Neural cell (in vitro differentiated cells): ENCODE measurements around the gene TRAPPC6A. TPM values are rescaled to one million over a fixed set of nuclear protein-coding genes. Genes with fewer than 3 reads are reported as not detected.

ENCODE experiments used
- H2AFZ ChIP-seq: fragments of 200-600, 300-800 bp; sonication (generic), shearing (Covaris generic); 2 replicates; pipeline ENCODE4 v1.6.0; 2014; ENCODE audit warnings: low read depth, mild to moderate bottlenecking, antibody characterized with exemption, low read length, moderate library complexity
- H3F3A ChIP-seq: fragments of 200-600 bp; shearing (Covaris generic); 2 replicates; pipeline ENCODE4 v1.6.1; 2016; ENCODE audit warnings: mild to moderate bottlenecking, moderate library complexity, mixed read lengths, antibody characterized with exemption, low read length; ENCODE audit not compliant: insufficient read depth, poor library complexity, severe bottlenecking
- H3K27ac ChIP-seq: fragments of 200-600, 300-800 bp; sonication (generic), shearing (Covaris generic); 2 replicates; pipeline ENCODE4 v1.5.1; 2014; ENCODE audit warnings: mild to moderate bottlenecking, low read length, moderate library complexity
- H3K27me3 ChIP-seq: fragments of 300-800, 200-600 bp; sonication (generic), shearing (Covaris generic); 2 replicates; pipeline ENCODE4 v1.6.0; 2014; ENCODE audit warnings: mild to moderate bottlenecking, low read depth, low read length, moderate library complexity; ENCODE audit not compliant: insufficient read depth
- H3K36me3 ChIP-seq: fragments of 300-800, 200-600 bp; sonication (generic), shearing (Covaris generic); 2 replicates; pipeline ENCODE4 v1.5.1; 2014; ENCODE audit warnings: mild to moderate bottlenecking, antibody characterized with exemption, low read length, moderate library complexity; ENCODE audit not compliant: insufficient read depth
- H3K4me2 ChIP-seq: fragments of 300-800, 200-600 bp; sonication (generic), shearing (Covaris generic); 2 replicates; pipeline ENCODE4 v1.6.0; 2014; ENCODE audit warnings: mild to moderate bottlenecking, low read length
- H3K4me3 ChIP-seq: fragments of 300-800, 200-600 bp; sonication (generic), shearing (Covaris generic); 2 replicates; pipeline ENCODE4 v1.5.1; 2014; ENCODE audit warnings: mild to moderate bottlenecking, low read length, moderate library complexity
- H3K79me2 ChIP-seq: fragments of 200-600 bp; shearing (Covaris generic); replicated peaks from 2 replicates; pipeline ENCODE4 v1.6.0; 2014; ENCODE audit warnings: mild to moderate bottlenecking, low read length, moderate library complexity; ENCODE audit not compliant: insufficient read depth
- H3K9ac ChIP-seq: fragments of 300-800, 200-600 bp; sonication (generic), shearing (Covaris generic); 2 replicates; pipeline ENCODE4 v1.6.1; 2016; ENCODE audit warnings: mild to moderate bottlenecking, low read length, mixed read lengths
- H3K9me2 ChIP-seq: fragments of 200-600 bp; shearing (Covaris generic); 2 replicates; pipeline ENCODE4 v1.6.1; 2016; ENCODE audit warnings: mild to moderate bottlenecking, low read length, mixed read lengths; ENCODE audit not compliant: insufficient read depth
- H3K9me3 ChIP-seq: fragments of 200-600, 300-800 bp; sonication (generic), shearing (Covaris generic); 2 replicates; pipeline ENCODE4 v1.6.1; 2016; ENCODE audit warnings: mild to moderate bottlenecking, mixed run types, low read length, moderate library complexity, mixed read lengths
- H4K20me1 ChIP-seq: fragments of 200-600 bp; shearing (Covaris generic); 2 replicates; pipeline ENCODE4 v1.6.1; 2016; ENCODE audit warnings: mild to moderate bottlenecking, mixed run types; ENCODE audit not compliant: insufficient read depth
- CTCF ChIP-seq: fragments of 450-650 bp; IDR thresholded peaks from 2 replicates; pipeline ENCODE4 v1.5.1; 2014; ENCODE audit warnings: antibody characterized with exemption, mild to moderate bottlenecking, moderate library complexity; ENCODE audit not compliant: poor library complexity, severe bottlenecking
- EP300 ChIP-seq: fragments of 450-650 bp; conservative IDR thresholded peaks from 2 replicates; pipeline ENCODE4 v1.6.1; 2014; ENCODE audit warnings: antibody characterized with exemption, mild to moderate bottlenecking, moderate library complexity; ENCODE audit not compliant: poor library complexity, severe bottlenecking
- EZH2 ChIP-seq: fragments of 200-600, 300-800 bp; shearing (Covaris generic), sonication (generic); IDR thresholded peaks from 2 replicates; pipeline ENCODE4 v1.6.1; 2014; ENCODE audit warnings: antibody characterized with exemption, low read length, borderline replicate concordance, mild to moderate bottlenecking; ENCODE audit not compliant: insufficient read depth, poor library complexity, severe bottlenecking
- MXI1 ChIP-seq: fragments of 450-650 bp; conservative IDR thresholded peaks from 2 replicates; pipeline ENCODE4 v1.6.1; 2014; ENCODE audit warnings: antibody characterized with exemption, mild to moderate bottlenecking; ENCODE audit not compliant: poor library complexity, severe bottlenecking
- POLR2AphosphoS5 ChIP-seq: IDR thresholded peaks from 2 replicates; pipeline ENCODE4 v1.6.1; 2012
- RAD21 ChIP-seq: fragments of 450-650 bp; conservative IDR thresholded peaks from 2 replicates; pipeline ENCODE4 v1.6.1; 2014; ENCODE audit warnings: antibody characterized with exemption, mild to moderate bottlenecking, moderate library complexity
- SMC3 ChIP-seq: fragments of 450-650 bp; conservative IDR thresholded peaks from 2 replicates; pipeline ENCODE4 v1.6.1; 2014; ENCODE audit warnings: antibody characterized with exemption, mild to moderate bottlenecking, moderate library complexity; ENCODE audit not compliant: poor library complexity
- TAF1 ChIP-seq: IDR thresholded peaks from 2 replicates; pipeline ENCODE4 v1.6.1; 2012; ENCODE audit warnings: low read depth
- polyA plus RNA-seq: library from polyadenylated mRNA; depleted of rRNA; stranded (reverse); fragments of >200 nt; gene quantifications from 2 replicates; pipeline ENCODE4 v1.2.3, GENCODE V29; 2014
- TF ChIP-seq, protein P1 (sequence below): IDR thresholded peaks from 2 replicates; pipeline ENCODE4 v1.6.1; 2012; ENCODE audit warnings: borderline replicate concordance

Gene TRAPPC6A
- polyA plus RNA-seq, 1 donor from 2014 or later, result 48.5 TPM

GRCh38 chr19:45145270-45146189 lies 32.5 kb downstream of the TRAPPC6A start:
- no peaks in the 10 kb centered on the region for H3F3A ChIP-seq
- no peaks in the 10 kb centered on the region for H4K20me1 ChIP-seq
- TF ChIP-seq SMC3 (no peak), TAF1 (no peak), MXI1 (no peak), CTCF (no peak), EP300 (no peak), RAD21 (no peak), POLR2AphosphoS5 (no peak), EZH2 (no peak)
- TF ChIP-seq, protein P1, sequence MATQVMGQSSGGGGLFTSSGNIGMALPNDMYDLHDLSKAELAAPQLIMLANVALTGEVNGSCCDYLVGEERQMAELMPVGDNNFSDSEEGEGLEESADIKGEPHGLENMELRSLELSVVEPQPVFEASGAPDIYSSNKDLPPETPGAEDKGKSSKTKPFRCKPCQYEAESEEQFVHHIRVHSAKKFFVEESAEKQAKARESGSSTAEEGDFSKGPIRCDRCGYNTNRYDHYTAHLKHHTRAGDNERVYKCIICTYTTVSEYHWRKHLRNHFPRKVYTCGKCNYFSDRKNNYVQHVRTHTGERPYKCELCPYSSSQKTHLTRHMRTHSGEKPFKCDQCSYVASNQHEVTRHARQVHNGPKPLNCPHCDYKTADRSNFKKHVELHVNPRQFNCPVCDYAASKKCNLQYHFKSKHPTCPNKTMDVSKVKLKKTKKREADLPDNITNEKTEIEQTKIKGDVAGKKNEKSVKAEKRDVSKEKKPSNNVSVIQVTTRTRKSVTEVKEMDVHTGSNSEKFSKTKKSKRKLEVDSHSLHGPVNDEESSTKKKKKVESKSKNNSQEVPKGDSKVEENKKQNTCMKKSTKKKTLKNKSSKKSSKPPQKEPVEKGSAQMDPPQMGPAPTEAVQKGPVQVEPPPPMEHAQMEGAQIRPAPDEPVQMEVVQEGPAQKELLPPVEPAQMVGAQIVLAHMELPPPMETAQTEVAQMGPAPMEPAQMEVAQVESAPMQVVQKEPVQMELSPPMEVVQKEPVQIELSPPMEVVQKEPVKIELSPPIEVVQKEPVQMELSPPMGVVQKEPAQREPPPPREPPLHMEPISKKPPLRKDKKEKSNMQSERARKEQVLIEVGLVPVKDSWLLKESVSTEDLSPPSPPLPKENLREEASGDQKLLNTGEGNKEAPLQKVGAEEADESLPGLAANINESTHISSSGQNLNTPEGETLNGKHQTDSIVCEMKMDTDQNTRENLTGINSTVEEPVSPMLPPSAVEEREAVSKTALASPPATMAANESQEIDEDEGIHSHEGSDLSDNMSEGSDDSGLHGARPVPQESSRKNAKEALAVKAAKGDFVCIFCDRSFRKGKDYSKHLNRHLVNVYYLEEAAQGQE, result no peak
- no peak overlapping the region for H3K9ac ChIP-seq
- no peak overlapping the region for H3K4me2 ChIP-seq
- no peak overlapping the region for H3K4me3 ChIP-seq
- no peak overlapping the region for H2AFZ ChIP-seq
- no peaks in the 10 kb centered on the region for H3K36me3 ChIP-seq
- H3K9me3 ChIP-seq, result no peaks in the 10 kb centered on the region
- H3K9me2 ChIP-seq, result no peaks in the 10 kb centered on the region
- no peak overlapping the region for H3K27ac ChIP-seq
- no peaks in the 10 kb centered on the region for H3K79me2 ChIP-seq
- no peaks in the 10 kb centered on the region for H3K27me3 ChIP-seq

DNA sequence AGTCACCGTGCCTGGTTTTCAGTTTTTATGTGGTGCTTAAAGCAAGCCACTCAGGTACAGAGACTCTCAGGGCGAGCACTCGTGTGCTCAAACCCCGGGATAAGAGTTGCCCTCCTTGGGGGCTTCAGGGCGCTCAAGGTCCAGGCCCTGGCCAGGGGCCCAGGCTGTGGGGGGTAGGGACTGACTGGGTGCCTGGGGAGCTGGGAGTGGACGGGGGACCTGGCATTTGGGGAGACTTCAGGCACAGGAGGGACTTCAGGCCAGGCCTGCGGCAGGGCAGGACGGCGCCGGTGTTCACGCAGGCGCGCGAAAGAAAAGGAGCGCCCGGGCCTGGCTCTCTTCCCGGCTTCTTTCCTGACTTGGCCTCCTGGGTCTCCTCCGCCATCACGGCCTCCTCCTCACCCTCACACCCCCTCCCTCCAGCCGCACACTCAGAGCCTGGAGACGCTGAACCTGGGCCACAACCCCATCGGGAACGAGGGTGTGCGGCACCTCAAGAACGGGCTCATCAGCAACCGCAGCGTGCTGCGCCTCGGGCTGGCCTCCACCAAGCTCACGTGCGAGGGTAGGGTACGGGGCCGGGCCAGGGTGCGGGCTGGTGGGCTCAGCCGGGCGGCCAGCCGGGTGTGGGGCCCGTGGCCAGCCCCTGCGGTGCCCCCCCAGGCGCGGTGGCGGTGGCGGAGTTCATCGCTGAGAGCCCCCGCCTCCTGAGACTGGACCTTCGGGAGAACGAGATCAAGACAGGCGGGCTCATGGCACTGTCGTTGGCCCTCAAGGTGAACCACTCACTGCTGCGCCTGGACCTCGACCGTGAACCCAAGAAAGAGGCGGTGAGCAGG lies 33.4 kb downstream of the TRAPPC6A start:
- Histone ChIP-seq H2AFZ (no peak overlapping the region), H3F3A (no peaks in the 10 kb centered on the region), H3K9me2 (no peaks in the 10 kb centered on the region), H3K9me3 (no peaks in the 10 kb centered on the region), H3K4me2 (no peak overlapping the region), H3K79me2 (no peaks in the 10 kb centered on the region), H3K27ac (no peak overlapping the region), H3K4me3 (no peak overlapping the region), H3K9ac (no peak overlapping the region), H4K20me1 (no peaks in the 10 kb centered on the region), H3K36me3 (no peaks in the 10 kb centered on the region), H3K27me3 (no peaks in the 10 kb centered on the region)
- no peak for TF ChIP-seq EP300
- TF ChIP-seq MXI1, result no peak
- TF ChIP-seq EZH2, result no peak
- TF ChIP-seq POLR2AphosphoS5, result no peak
- TF ChIP-seq, protein P1, result no peak
- no peak for TF ChIP-seq SMC3
- no peak for TF ChIP-seq CTCF
- no peak for TF ChIP-seq TAF1
- TF ChIP-seq RAD21, result no peak
